T-helper 22 cell (primary cell): ENCODE measurements around the gene SRSF12.
"Not testable (repeated sequence)": the region's sequence is repeated elsewhere in the genome, so short reads cannot be mapped to it uniquely, and the experiment has no call there.

ENCODE experiments used
- DNase-seq: peaks from one replicate; pipeline ENCODE4 v3.0.0-alpha.2; 2020; ENCODE audit warnings: low read depth

SRSF12 gene

GRCh38 chr6:89071036-89071435 is 46.8 kb downstream of the SRSF12 start:
- DNase-seq: no peak

- DNase-seq: no peak
These were observed 48.2 kb downstream of the SRSF12 start for GRCh38 chr6:89069536-89070163.

- no peak for DNase-seq
These were observed 49.2 kb downstream of the SRSF12 start for GRCh38 chr6:89068695-89069094.

GRCh38 chr6:89067796-89068195 is 50.1 kb downstream of the SRSF12 start:
- DNase-seq: no peak

- DNase-seq: no peak
These were observed 50.8 kb downstream of the SRSF12 start for GRCh38 chr6:89066940-89067646.

GRCh38 chr6:89066121-89066520 is 51.8 kb downstream of the SRSF12 start:
- not testable (repeated sequence) for DNase-seq

- DNase-seq: not testable (repeated sequence)
These were observed 52.9 kb downstream of the SRSF12 start for GRCh38 chr6:89064931-89065330.

- DNase-seq: no peak
These were observed 54.0 kb downstream of the SRSF12 start for GRCh38 chr6:89063881-89064280.

GRCh38 chr6:89059227-89059626 is 58.6 kb downstream of the SRSF12 start:
- no peak for DNase-seq

- DNase-seq: no peak
These were observed 59.2 kb downstream of the SRSF12 start for GRCh38 chr6:89058627-89059026.

GRCh38 chr6:89057759-89058158 is 60.1 kb downstream of the SRSF12 start:
- no peak for DNase-seq

GRCh38 chr6:89054208-89054607 is 63.7 kb downstream of the SRSF12 start:
- DNase-seq: no peak

- no peak for DNase-seq
These were observed 66.2 kb downstream of the SRSF12 start for GRCh38 chr6:89051676-89052075.

GRCh38 chr6:89050697-89051096 is 67.2 kb downstream of the SRSF12 start:
- DNase-seq: no peak

- DNase-seq: no peak
These were observed 67.7 kb downstream of the SRSF12 start for GRCh38 chr6:89050155-89050554.

- no peak for DNase-seq
These were observed 68.9 kb downstream of the SRSF12 start for GRCh38 chr6:89048985-89049384.

- no peak for DNase-seq
These were observed 69.5 kb downstream of the SRSF12 start for GRCh38 chr6:89048288-89048923.

- DNase-seq: no peak
These were observed 70.4 kb downstream of the SRSF12 start for GRCh38 chr6:89047473-89047872.
